ENCODE results near the gene LRMDA. TPM values are rescaled to one million over a fixed set of nuclear protein-coding genes. Genes with fewer than 3 reads are reported as not detected.

LRMDA gene
- total RNA-seq, 1 donor from 2014 or later: not detected

- DNase-seq (no peak), ATAC-seq (ENCODE audit: low read depth) (no peak)
- Mint-ChIP-seq H3K4me3 (no peak overlapping the region), H3K36me3 (ENCODE audit: low read depth) (no peaks in the 10 kb centered on the region), H3K27me3 (peaks cover 3% of the 10 kb centered on the region), H3K9me3 (no peaks in the 10 kb centered on the region), H3K27ac (no peak overlapping the region), H3K4me1 (no peaks in the 10 kb centered on the region)
- CTCF ChIA-PET: no interaction called here
- POLR2A ChIA-PET: no interaction called here
- no peak for TF ChIP-seq CTCF (IDR thresholded peaks at IDR 0.05)
- intact Hi-C loops (cut with micrococcal nuclease): no loop called here
Observed at GRCh38 chr10:75806186-75806585, 374.8 kb downstream of the LRMDA start.

GRCh38 chr10:75807456-75807855 is 376.0 kb downstream of the LRMDA start:
- H3K36me3 Mint-ChIP-seq (ENCODE audit: low read depth): no peaks in the 10 kb centered on the region
- CTCF ChIA-PET: no interaction called here
- intact Hi-C loops (cut with micrococcal nuclease): no loop called here
- ATAC-seq (ENCODE audit: low read depth): no peak
- no peaks in the 10 kb centered on the region for H3K9me3 Mint-ChIP-seq
- no peak overlapping the region for H3K27ac Mint-ChIP-seq
- H3K4me1 Mint-ChIP-seq: no peaks in the 10 kb centered on the region
- TF ChIP-seq CTCF (IDR thresholded peaks at IDR 0.05): no peak
- H3K27me3 Mint-ChIP-seq: peaks cover 3% of the 10 kb centered on the region
- DNase-seq: no peak
- H3K4me3 Mint-ChIP-seq: no peak overlapping the region
- POLR2A ChIA-PET: no interaction called here

- no peaks in the 10 kb centered on the region for H3K4me1 Mint-ChIP-seq
- no peaks in the 10 kb centered on the region for H3K27me3 Mint-ChIP-seq
- no peaks in the 10 kb centered on the region for H3K9me3 Mint-ChIP-seq
- TF ChIP-seq CTCF (IDR thresholded peaks at IDR 0.05): no peak
- no peak for ATAC-seq (ENCODE audit: low read depth)
- CTCF ChIA-PET: no interaction called here
- DNase-seq: no peak
- no peaks in the 10 kb centered on the region for H3K36me3 Mint-ChIP-seq (ENCODE audit: low read depth)
- POLR2A ChIA-PET: no interaction called here
- intact Hi-C loops (cut with micrococcal nuclease): no loop called here
- H3K27ac Mint-ChIP-seq: no peak overlapping the region
- no peak overlapping the region for H3K4me3 Mint-ChIP-seq
Observed at GRCh38 chr10:75809003-75809402, 377.6 kb downstream of the LRMDA start.

- Mint-ChIP-seq H3K9me3 (no peaks in the 10 kb centered on the region), H3K27ac (no peak overlapping the region), H3K27me3 (peaks cover 3% of the 10 kb centered on the region), H3K36me3 (ENCODE audit: low read depth) (no peaks in the 10 kb centered on the region), H3K4me1 (no peaks in the 10 kb centered on the region), H3K4me3 (no peak overlapping the region)
- POLR2A ChIA-PET: no interaction called here
- ATAC-seq (ENCODE audit: low read depth) (no peak), DNase-seq (no peak)
- CTCF ChIA-PET: no interaction called here
- TF ChIP-seq CTCF (IDR thresholded peaks at IDR 0.05): no peak
- intact Hi-C loops (cut with micrococcal nuclease): no loop called here
Observed at GRCh38 chr10:75814014-75814413, 382.6 kb downstream of the LRMDA start.

GRCh38 chr10:75815066-75815465 is 383.6 kb downstream of the LRMDA start:
- no peak for ATAC-seq (ENCODE audit: low read depth)
- Mint-ChIP-seq H3K36me3 (ENCODE audit: low read depth) (no peaks in the 10 kb centered on the region), H3K4me1 (no peaks in the 10 kb centered on the region), H3K4me3 (no peak overlapping the region), H3K27ac (no peak overlapping the region), H3K9me3 (no peaks in the 10 kb centered on the region), H3K27me3 (peaks cover 3% of the 10 kb centered on the region)
- CTCF ChIA-PET: no interaction called here
- no peak for TF ChIP-seq CTCF (IDR thresholded peaks at IDR 0.05)
- no peak for DNase-seq
- intact Hi-C loops (cut with micrococcal nuclease): no loop called here
- POLR2A ChIA-PET: no interaction called here

All from activated B cell treated with CpG ODN at 0.5 μM for 24 hours (primary cell).